Endothelial cell of umbilical vein (primary cell): ENCODE measurements around the gene WNT8A.

Experiments used
- CTCF ChIP-seq, 2 donors: IDR thresholded peaks; 1 replicate in 1 of 2; 2 replicates in 1 of 2; pipeline ENCODE4 v1.5.1; 2011; ENCODE audit warnings: low read length in 2 of 2, mild to moderate bottlenecking in 2 of 2, moderate library complexity in 2 of 2, control low read depth in 1 of 2, inconsistent platforms in 1 of 2, low read depth in 1 of 2; ENCODE audit not compliant: insufficient read depth in 1 of 2; ENCODE audit errors: extremely low read depth in 1 of 2
- EZH2 ChIP-seq: IDR thresholded peaks from 2 replicates; pipeline ENCODE4 v1.6.1; 2012; ENCODE audit warnings: borderline replicate concordance, low read depth, mild to moderate bottlenecking, moderate library complexity, low read length, inconsistent platforms; ENCODE audit not compliant: severe bottlenecking
- FOS ChIP-seq: IDR thresholded peaks from 2 replicates; pipeline ENCODE4 v1.6.1; 2011; ENCODE audit warnings: mild to moderate bottlenecking, low read length, moderate library complexity, borderline replicate concordance; ENCODE audit not compliant: insufficient read depth
- JUN ChIP-seq: IDR thresholded peaks from 2 replicates; pipeline ENCODE4 v1.6.1; 2011; ENCODE audit warnings: borderline replicate concordance, low read depth; ENCODE audit not compliant: insufficient read length, insufficient read depth
- MAX ChIP-seq: IDR thresholded peaks from 2 replicates; pipeline ENCODE4 v1.6.1; 2011; ENCODE audit not compliant: insufficient read depth, insufficient read length
- MYC ChIP-seq: IDR thresholded peaks from one replicate; pipeline ENCODE4 v1.6.1; 2011; ENCODE audit warnings: mild to moderate bottlenecking, low read depth, low read length
- POLR2A ChIP-seq: IDR thresholded peaks from 2 replicates; pipeline ENCODE4 v1.6.1; 2012; ENCODE audit warnings: low read depth, mild to moderate bottlenecking, control low read depth, low read length
- POLR2AphosphoS5 ChIP-seq: IDR thresholded peaks from 2 replicates; pipeline ENCODE4 v1.6.1; 2012; ENCODE audit warnings: low read depth, mild to moderate bottlenecking, control low read depth, low read length, moderate library complexity; ENCODE audit not compliant: insufficient read depth

DNA sequence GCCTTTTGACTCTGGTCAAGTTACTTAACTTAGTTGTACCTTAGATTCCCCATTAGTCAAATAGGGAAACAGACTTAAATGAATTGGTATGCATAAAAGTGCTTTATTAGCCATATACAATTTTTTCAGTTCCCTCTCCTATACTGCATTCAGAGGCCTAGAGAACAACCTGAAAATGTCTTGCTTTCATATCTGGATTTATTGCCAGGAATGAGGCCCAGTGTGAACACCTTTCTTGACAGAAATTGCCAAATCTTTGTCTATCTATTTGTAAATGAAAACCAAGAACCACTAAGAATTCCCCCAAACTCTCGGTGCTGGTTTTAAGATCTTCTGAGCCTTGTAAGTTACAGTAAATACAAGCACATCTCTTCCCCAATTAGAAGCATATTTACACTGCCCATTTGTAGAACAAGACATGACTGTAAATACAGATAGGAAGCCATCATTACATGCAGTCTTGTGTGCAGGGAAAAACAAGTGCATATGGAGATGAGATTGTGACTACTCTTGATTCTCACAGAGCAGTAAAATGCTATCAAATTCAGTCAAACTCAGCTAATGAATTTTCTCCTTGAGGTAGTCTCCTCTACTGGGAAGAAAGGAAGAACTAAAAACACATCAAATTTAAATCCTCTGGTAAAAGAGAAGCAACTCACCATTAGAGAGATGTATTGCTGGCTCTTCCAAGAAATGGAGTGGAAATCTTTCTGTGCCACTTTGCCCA lies 45.8 kb upstream of the WNT8A start:
- TF ChIP-seq CTCF (IDR thresholded peaks at IDR 0.05; ENCODE audit: extremely low read depth in 1 of 2, insufficient read depth in 1 of 2, low read depth in 1 of 2, low read length in 2 of 2): no peak
- TF ChIP-seq MAX: no peak
- TF ChIP-seq EZH2: no peak
- no peak for TF ChIP-seq FOS
- TF ChIP-seq JUN: no peak
- TF ChIP-seq POLR2A: no peak
- no peak for TF ChIP-seq POLR2AphosphoS5
- no peak for TF ChIP-seq MYC
